GM12878 (cell line): ENCODE results near the gene CYP27A1. TPM values are rescaled to one million over a fixed set of nuclear protein-coding genes. Genes with fewer than 3 reads are reported as not detected.

ENCODE experiments used
- ATAC-seq: fragments of 200-7000 bp; cut with Tn5 transposase; 3 replicates; pipeline ENCODE4 v1.9.1; 2020; ENCODE audit warnings: mild to moderate bottlenecking, moderate library complexity
- BruUV-seq: library from RNA; stranded (reverse); fragments of 400-500 nt; replicated peaks from 2 replicates; lab custom pipeline; 2021; lab: Mats Ljungman, UMichigan
- CTCF ChIA-PET: fragments of 300-600 bp; sonication (Branson Sonifier 250); formaldehyde crosslinking; extraction: SDS; loops from one replicate; lab custom pipeline; 2021; ENCODE audit warnings: inconsistent platforms; lab: Yijun Ruan, JAX
- POLR2A ChIA-PET: fragments of 350-600 bp; formaldehyde crosslinking; extraction: SDS; loops from one replicate; lab custom pipeline; 2021; ENCODE audit warnings: inconsistent platforms; lab: Charles Lee
- RAD21 ChIA-PET: fragments of 300-600 bp; sonication (Branson Sonifier 250); formaldehyde crosslinking; loops from one replicate; lab custom pipeline; 2023; ENCODE audit warnings: antibody characterized with exemption; ENCODE audit not compliant: unreplicated experiment; lab: Charles Lee
- SMC1A ChIA-PET: fragments of 300-600 bp; sonication (Branson Sonifier 250); formaldehyde crosslinking; loops from one replicate; lab custom pipeline; 2023; ENCODE audit not compliant: unreplicated experiment, uncharacterized antibody; lab: Charles Lee
- DNase-seq: peaks from one replicate; pipeline ENCODE4 v3.0.0-alpha.2; 2011; ENCODE audit warnings: low read depth, low spot score
- FAIRE-seq: peaks from 3 replicates; lab custom pipeline; 2011; peaks lifted over from hg19 to GRCh38; lab: Jason Lieb, UNC
- H2AFZ ChIP-seq: 2 replicates; pipeline ENCODE4 v1.6.0; 2011; ENCODE audit warnings: low read depth, low read length, control low read depth; ENCODE audit not compliant: control insufficient read depth
- H3K27ac ChIP-seq: 2 replicates; pipeline ENCODE4 v1.5.1; 2011; ENCODE audit warnings: control low read depth; ENCODE audit not compliant: control insufficient read depth, insufficient read depth
- H3K27me3 ChIP-seq, 2 experiments: replicated peaks in 1 of 2; 2 replicates each; pipeline versions ENCODE4 v1.6.0 to v1.6.1; 2011; ENCODE audit warnings: low read length in 1 of 2; ENCODE audit not compliant: control insufficient read depth in 2 of 2, insufficient read depth in 2 of 2
- H3K36me3 ChIP-seq, 2 experiments: 2 replicates each; pipeline ENCODE4 v1.5.1; 2011; ENCODE audit warnings: low read length in 1 of 2; ENCODE audit not compliant: control insufficient read depth in 2 of 2, insufficient read depth in 2 of 2
- H3K4me1 ChIP-seq: 2 replicates; pipeline ENCODE4 v1.6.1; 2011; ENCODE audit warnings: mild to moderate bottlenecking, low read length, moderate library complexity, mixed read lengths; ENCODE audit not compliant: control insufficient read depth, insufficient read depth
- H3K4me2 ChIP-seq: 2 replicates; pipeline ENCODE4 v1.6.0; 2011; ENCODE audit warnings: control low read depth; ENCODE audit not compliant: control insufficient read depth, insufficient read depth
- H3K4me3 ChIP-seq: fragments of 200-600 bp; sonication (generic); 2 replicates; pipeline ENCODE4 v1.5.1; 2016
- H3K79me2 ChIP-seq: 2 replicates; pipeline ENCODE4 v1.6.0; 2011; ENCODE audit warnings: low read length; ENCODE audit not compliant: control insufficient read depth, insufficient read depth
- H3K9ac ChIP-seq: 2 replicates; pipeline ENCODE4 v1.8.0; 2011; ENCODE audit warnings: low read length, control low read depth, mixed read lengths; ENCODE audit not compliant: control insufficient read depth, insufficient read depth
- H3K9me3 ChIP-seq: replicated peaks from 3 replicates; pipeline ENCODE4 v1.5.1; 2011; ENCODE audit warnings: mild to moderate bottlenecking, low read length; ENCODE audit not compliant: control insufficient read depth, insufficient read depth
- H4K20me1 ChIP-seq: 2 replicates; pipeline ENCODE4 v1.6.0; 2011; ENCODE audit not compliant: control insufficient read depth, insufficient read depth
- CHD4 ChIP-seq: fragments of 200-600 bp; sonication (generic); IDR thresholded peaks from 2 replicates; pipeline ENCODE4 v1.6.1; 2016; ENCODE audit warnings: mild to moderate bottlenecking
- DPF2 ChIP-seq: fragments of 450-650 bp; IDR thresholded peaks from 2 replicates; pipeline ENCODE4 v1.6.1; 2017; ENCODE audit warnings: mild to moderate bottlenecking
- IRF4 ChIP-seq: IDR thresholded peaks from 2 replicates; pipeline ENCODE4 v1.6.1; 2011; ENCODE audit warnings: low read depth, low read length
- JUND ChIP-seq: IDR thresholded peaks from 2 replicates; pipeline ENCODE4 v1.6.1; 2012; ENCODE audit warnings: low read depth, mild to moderate bottlenecking, low read length, improper control_type of control experiment, moderate library complexity
- KLF5 ChIP-seq: fragments of 450-650 bp; IDR thresholded peaks from 2 replicates; pipeline ENCODE4 v1.6.1; 2014; ENCODE audit warnings: mild to moderate bottlenecking; ENCODE audit not compliant: partially characterized antibody
- NFXL1 ChIP-seq: fragments of 450-650 bp; IDR thresholded peaks from 2 replicates; pipeline ENCODE4 v1.6.1; 2017; ENCODE audit warnings: antibody characterized with exemption, mild to moderate bottlenecking, borderline replicate concordance
- NFYA ChIP-seq: IDR thresholded peaks from 2 replicates; pipeline ENCODE4 v1.6.1; 2011; ENCODE audit warnings: low read depth, mild to moderate bottlenecking, low read length, improper control_type of control experiment, borderline replicate concordance
- NFYB ChIP-seq: IDR thresholded peaks from 2 replicates; pipeline ENCODE4 v1.6.1; 2011; ENCODE audit warnings: low read depth, mild to moderate bottlenecking, low read length, improper control_type of control experiment, moderate library complexity; ENCODE audit not compliant: insufficient read depth
- PRDM15 ChIP-seq: fragments of 450-650 bp; formaldehyde crosslinking; IDR thresholded peaks from 2 replicates; pipeline ENCODE4 v1.4.0; 2020; ENCODE audit warnings: mild to moderate bottlenecking, moderate library complexity
- TBL1XR1 ChIP-seq: IDR thresholded peaks from 2 replicates; pipeline ENCODE4 v1.6.1; 2012; ENCODE audit warnings: low read depth, low read length, improper control_type of control experiment
- WGBS: methylation state at CpG from one replicate; pipeline ENCODE4 v1.1.6; 2016; ENCODE audit warnings: low lambda C conversion rate; ENCODE audit not compliant: insufficient replicate concordance, insufficient coverage; ENCODE audit errors: missing lambda C conversion rate; 5-methylcytosine and 5-hydroxymethylcytosine counted together
- in situ Hi-C: fragments of 300-500 bp; cut with MboI; formaldehyde crosslinking; loops from 9 replicates; pipeline ENCODE4 v1.14.3; 2018; ENCODE audit warnings: mixed read lengths
- intact Hi-C: fragments of 100-400 bp; cut with micrococcal nuclease; formaldehyde crosslinking; loops from one replicate; pipeline ENCODE4 v1.14.2; 2022; ENCODE audit not compliant: unreplicated experiment
- polyA plus RNA-seq, 11 experiments: library from polyadenylated mRNA; depleted of rRNA in 4 of 11; unstranded in 6 of 11; stranded (reverse) in 5 of 11; fragments of >200 nt; fragmentation: Nextera tagmentation in 4 of 11; fragmentation: Illumina TruSeq in 1 of 11; extraction: Ambion mirVana in 4 of 11; extraction: Trizol in 1 of 11; gene quantifications; 1 replicate in 1 of 11; 2 replicates in 10 of 11; pipeline versions ENCODE4 v1.2.1 to v1.2.3, GENCODE V29; 2011 to 2016; ENCODE audit warnings: inconsistent platforms in 2 of 11, missing spikeins in 2 of 11, low read depth in 1 of 11
- total RNA-seq, 4 experiments: library from RNA; depleted of rRNA in 3 of 4; stranded (reverse); fragments of >200 nt in 3 of 4; fragmentation: Illumina TruSeq in 1 of 4; extraction: Trizol in 1 of 4; gene quantifications; 2 replicates each; pipeline versions ENCODE4 v1.2.1 to v1.2.3, GENCODE V29; 2013 to 2021
- TF ChIP-seq, protein P1 (sequence below): fragments of 450-650 bp; IDR thresholded peaks from 2 replicates; pipeline ENCODE4 v1.6.1; 2017; ENCODE audit warnings: low read depth, mild to moderate bottlenecking, moderate library complexity
- TF ChIP-seq, protein P2 (sequence below): fragments of 450-650 bp; IDR thresholded peaks from 2 replicates; pipeline ENCODE4 v1.6.1; 2017; ENCODE audit warnings: mild to moderate bottlenecking, moderate library complexity

Gene CYP27A1
- total and polyA plus RNA-seq, 10 of the 15 experiments (the other 5 are each of a cell fraction or from before 2014, with no cell fraction given): 0.11 to 0.72 (median 0.18) TPM; not detected in 2

GRCh38 chr2:218746470-218746795 lies 35.5 kb upstream of the CYP27A1 start (continued):
- TF ChIP-seq, protein P1, sequence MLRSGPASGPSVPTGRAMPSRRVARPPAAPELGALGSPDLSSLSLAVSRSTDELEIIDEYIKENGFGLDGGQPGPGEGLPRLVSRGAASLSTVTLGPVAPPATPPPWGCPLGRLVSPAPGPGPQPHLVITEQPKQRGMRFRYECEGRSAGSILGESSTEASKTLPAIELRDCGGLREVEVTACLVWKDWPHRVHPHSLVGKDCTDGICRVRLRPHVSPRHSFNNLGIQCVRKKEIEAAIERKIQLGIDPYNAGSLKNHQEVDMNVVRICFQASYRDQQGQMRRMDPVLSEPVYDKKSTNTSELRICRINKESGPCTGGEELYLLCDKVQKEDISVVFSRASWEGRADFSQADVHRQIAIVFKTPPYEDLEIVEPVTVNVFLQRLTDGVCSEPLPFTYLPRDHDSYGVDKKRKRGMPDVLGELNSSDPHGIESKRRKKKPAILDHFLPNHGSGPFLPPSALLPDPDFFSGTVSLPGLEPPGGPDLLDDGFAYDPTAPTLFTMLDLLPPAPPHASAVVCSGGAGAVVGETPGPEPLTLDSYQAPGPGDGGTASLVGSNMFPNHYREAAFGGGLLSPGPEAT: no peak
- TF ChIP-seq PRDM15 (CRISPR knock-in tag): no peak

GRCh38 chr2:218746960-218747359 lies 35.0 kb upstream of the CYP27A1 start:
- H3K4me2 ChIP-seq: no peak overlapping the region
- no peaks in the 10 kb centered on the region for H3K9me3 ChIP-seq
- H3K4me1 ChIP-seq: peaks cover 29% of the 10 kb centered on the region
- BruUV-seq: no TSS peak
- intact Hi-C loops (no loop called here), in situ Hi-C loops (no loop called here)
- DNase-seq: no peak
- H3K79me2 ChIP-seq: no peaks in the 10 kb centered on the region
- no peaks in the 10 kb centered on the region for H4K20me1 ChIP-seq
- ATAC-seq: no peak
- CTCF ChIA-PET: interaction anchor here (1.1 kb wide), 1 partner anchor 88 kb away, joined by 3 read pairs; no protein-coding TSS in a partner anchor
- SMC1A ChIA-PET: interaction anchor here (1.1 kb wide), 1 partner anchor 16 kb away, joined by 7 read pairs; no protein-coding TSS in a partner anchor
- WGBS: 99% methylated on average over 10 of the region's 10 CpGs
- RAD21 ChIA-PET: no interaction called here
- H3K9ac ChIP-seq: no peak overlapping the region
- H3K27ac ChIP-seq: no peak overlapping the region
- FAIRE-seq: no peak
- H3K4me3 ChIP-seq: no peak overlapping the region
- POLR2A ChIA-PET: no interaction called here
- H2AFZ ChIP-seq: no peak overlapping the region
- H3K36me3 ChIP-seq: peaks cover 22 to 38% of the 10 kb centered on the region in 2 experiments
- H3K27me3 ChIP-seq: no peaks in the 10 kb centered on the region
- TF ChIP-seq CHD4 (no peak), JUND (no peak), NFYA (no peak), NFYB (no peak), TBL1XR1 (no peak), DPF2 (no peak), IRF4 (no peak), KLF5 (no peak), NFXL1 (no peak)
- TF ChIP-seq, protein P2, sequence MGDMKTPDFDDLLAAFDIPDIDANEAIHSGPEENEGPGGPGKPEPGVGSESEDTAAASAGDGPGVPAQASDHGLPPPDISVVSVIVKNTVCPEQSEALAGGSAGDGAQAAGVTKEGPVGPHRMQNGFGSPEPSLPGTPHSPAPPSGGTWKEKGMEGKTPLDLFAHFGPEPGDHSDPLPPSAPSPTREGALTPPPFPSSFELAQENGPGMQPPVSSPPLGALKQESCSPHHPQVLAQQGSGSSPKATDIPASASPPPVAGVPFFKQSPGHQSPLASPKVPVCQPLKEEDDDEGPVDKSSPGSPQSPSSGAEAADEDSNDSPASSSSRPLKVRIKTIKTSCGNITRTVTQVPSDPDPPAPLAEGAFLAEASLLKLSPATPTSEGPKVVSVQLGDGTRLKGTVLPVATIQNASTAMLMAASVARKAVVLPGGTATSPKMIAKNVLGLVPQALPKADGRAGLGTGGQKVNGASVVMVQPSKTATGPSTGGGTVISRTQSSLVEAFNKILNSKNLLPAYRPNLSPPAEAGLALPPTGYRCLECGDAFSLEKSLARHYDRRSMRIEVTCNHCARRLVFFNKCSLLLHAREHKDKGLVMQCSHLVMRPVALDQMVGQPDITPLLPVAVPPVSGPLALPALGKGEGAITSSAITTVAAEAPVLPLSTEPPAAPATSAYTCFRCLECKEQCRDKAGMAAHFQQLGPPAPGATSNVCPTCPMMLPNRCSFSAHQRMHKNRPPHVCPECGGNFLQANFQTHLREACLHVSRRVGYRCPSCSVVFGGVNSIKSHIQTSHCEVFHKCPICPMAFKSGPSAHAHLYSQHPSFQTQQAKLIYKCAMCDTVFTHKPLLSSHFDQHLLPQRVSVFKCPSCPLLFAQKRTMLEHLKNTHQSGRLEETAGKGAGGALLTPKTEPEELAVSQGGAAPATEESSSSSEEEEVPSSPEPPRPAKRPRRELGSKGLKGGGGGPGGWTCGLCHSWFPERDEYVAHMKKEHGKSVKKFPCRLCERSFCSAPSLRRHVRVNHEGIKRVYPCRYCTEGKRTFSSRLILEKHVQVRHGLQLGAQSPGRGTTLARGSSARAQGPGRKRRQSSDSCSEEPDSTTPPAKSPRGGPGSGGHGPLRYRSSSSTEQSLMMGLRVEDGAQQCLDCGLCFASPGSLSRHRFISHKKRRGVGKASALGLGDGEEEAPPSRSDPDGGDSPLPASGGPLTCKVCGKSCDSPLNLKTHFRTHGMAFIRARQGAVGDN: no peak
